ENCODE measurements around the gene DPP7.
A peak's percentile ranks its signal among the peaks of the same experiment; 100 is the strongest.
"Not testable (repeated sequence)": the region's sequence is repeated elsewhere in the genome, so short reads cannot be mapped to it uniquely, and the experiment has no call there.

Gene DPP7

DNA sequence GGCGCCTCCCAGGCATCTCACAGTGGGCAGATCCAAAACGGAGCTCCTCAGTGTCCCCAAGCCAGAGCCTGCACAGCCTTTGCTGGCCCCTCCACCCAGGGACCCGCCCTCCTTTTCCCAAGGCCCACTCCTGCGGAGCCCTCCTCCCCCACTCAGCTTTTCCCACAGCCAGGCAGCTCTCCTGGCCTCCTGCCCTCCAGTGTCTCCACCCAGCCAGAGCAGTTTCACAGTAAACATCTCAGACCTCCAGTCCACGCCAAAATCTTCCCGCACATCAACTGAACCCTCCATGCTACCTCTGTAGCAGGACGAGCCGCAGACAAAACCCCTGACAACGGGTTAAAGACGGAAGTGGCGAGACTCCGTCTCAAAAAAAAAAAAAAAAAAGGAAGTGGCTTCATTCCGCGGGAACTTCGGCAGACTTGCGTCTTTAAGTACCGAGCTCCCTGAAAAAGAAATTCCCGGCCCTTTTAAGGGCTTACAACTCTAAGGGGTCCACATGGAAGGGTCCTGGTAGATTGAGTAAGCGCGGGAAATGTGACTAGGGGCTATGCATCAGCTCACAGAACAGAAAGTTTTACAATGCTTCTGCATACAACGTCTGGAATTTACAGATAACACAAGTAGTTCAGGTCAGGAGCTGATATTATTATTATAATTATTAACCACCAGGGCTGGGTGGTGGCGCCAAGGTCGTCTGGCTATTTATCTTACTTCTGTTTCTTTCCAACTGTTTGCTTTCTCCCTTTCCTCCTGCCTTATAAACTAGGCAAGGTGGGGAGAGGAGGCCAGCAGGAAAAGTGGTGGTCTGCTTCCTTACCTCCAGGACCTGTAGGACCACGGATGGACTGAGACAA, 13.0 kb upstream of the DPP7 start:
- Mint-ChIP-seq H3K4me1 (peaks cover 35% of the 10 kb centered on the region), H3K27ac (peak overlapping the region; percentile 91), H3K9me3 (no peaks in the 10 kb centered on the region), H3K27me3 (peaks cover 4% of the 10 kb centered on the region), H3K36me3 (ENCODE audit: low read depth) (peaks cover 12% of the 10 kb centered on the region), H3K4me3 (peak overlapping the region; percentile 91)
- ATAC-seq (no peak), DNase-seq (peak; percentile 28)

DNA sequence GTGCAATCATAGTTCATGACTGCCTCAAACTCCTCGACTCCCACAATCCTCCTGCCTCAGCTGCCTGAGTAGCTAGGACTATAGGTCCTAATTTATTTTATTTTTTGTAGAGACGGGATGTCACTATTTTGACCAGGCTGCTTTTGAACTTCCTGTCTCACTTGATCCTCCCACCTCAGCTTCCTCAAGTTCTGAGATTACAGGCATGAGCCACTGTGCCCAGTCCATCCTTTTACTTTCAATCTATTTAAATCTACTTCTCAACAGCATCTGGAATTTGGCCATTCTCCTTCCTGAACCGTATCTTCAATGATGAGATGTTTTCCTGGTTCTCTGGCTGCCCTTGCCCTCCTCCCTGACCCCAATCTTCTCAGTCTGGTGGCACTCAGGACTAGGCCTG, 12.3 kb upstream of the DPP7 start:
- Mint-ChIP-seq H3K4me3 (peak overlapping the region; percentile 91), H3K4me1 (peaks cover 42% of the 10 kb centered on the region), H3K36me3 (ENCODE audit: low read depth) (peaks cover 12% of the 10 kb centered on the region), H3K27ac (peak overlapping the region; percentile 91), H3K27me3 (peaks cover 4% of the 10 kb centered on the region), H3K9me3 (no peaks in the 10 kb centered on the region)
- no peak for ATAC-seq
- DNase-seq: no peak

DNA sequence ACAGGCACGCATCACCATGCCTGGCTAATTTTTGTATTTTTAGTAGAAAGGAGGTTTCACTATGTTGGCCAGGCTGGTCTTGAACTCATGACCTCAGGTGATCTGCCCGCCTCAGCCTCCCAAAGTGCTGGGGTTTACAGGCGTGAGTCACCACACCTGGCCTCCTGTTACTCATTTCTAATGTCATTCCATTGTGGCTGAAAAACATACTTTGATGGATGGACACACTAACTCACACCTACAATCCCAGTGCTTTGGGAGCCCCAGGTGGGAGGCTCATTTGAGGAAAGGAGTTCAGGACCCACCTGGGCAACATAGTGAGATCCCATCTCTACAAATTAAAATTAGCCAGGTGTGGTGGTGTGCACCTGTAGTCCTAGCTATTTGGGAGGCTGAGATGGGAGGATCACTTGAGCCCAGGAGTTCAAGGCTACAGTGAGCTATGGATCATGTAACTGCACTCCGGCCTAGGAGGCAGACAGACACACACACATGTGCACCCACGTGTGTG, 9.5 kb upstream of the DPP7 start:
- not testable (repeated sequence) for H3K4me3 Mint-ChIP-seq, DNase-seq, H3K27ac Mint-ChIP-seq, H3K27me3 Mint-ChIP-seq, H3K9me3 Mint-ChIP-seq, ATAC-seq
- Mint-ChIP-seq H3K36me3 (ENCODE audit: low read depth) (peaks cover 12% of the 10 kb centered on the region), H3K4me1 (peaks cover 47% of the 10 kb centered on the region)

DNA sequence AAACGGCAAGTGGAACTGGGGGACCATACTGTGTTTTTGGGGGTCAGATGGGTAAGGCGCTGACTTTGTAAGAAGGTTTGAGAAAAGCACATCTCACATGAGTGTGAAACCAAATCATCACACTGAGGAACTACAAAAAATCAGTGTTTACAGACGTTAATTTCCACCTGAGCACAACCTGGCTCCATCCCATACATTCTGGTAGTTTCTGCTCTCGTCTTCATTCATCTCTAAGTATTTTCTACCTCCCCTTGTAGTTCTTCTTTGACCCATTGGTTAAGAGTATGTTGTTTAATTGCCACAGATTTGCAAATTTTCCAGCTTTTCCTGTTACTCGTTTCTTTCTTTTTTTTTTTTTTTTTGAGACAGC, 8.9 kb upstream of the DPP7 start:
- no peaks in the 10 kb centered on the region for H3K9me3 Mint-ChIP-seq
- no peak overlapping the region for H3K27ac Mint-ChIP-seq
- ATAC-seq (no peak), DNase-seq (no peak)
- no peak overlapping the region for H3K4me3 Mint-ChIP-seq
- H3K4me1 Mint-ChIP-seq: peaks cover 46% of the 10 kb centered on the region
- H3K36me3 Mint-ChIP-seq (ENCODE audit: low read depth): peaks cover 8% of the 10 kb centered on the region
- H3K27me3 Mint-ChIP-seq: no peaks in the 10 kb centered on the region

- not testable (repeated sequence) for H3K36me3 Mint-ChIP-seq (ENCODE audit: low read depth); H3K4me3 Mint-ChIP-seq; ATAC-seq; H3K9me3 Mint-ChIP-seq; DNase-seq; H3K27ac Mint-ChIP-seq; H3K27me3 Mint-ChIP-seq
- H3K4me1 Mint-ChIP-seq: peaks cover 42% of the 10 kb centered on the region
Measured at GRCh38 chr9:137122796-137123467, 8.4 kb upstream of the DPP7 start.

DNA sequence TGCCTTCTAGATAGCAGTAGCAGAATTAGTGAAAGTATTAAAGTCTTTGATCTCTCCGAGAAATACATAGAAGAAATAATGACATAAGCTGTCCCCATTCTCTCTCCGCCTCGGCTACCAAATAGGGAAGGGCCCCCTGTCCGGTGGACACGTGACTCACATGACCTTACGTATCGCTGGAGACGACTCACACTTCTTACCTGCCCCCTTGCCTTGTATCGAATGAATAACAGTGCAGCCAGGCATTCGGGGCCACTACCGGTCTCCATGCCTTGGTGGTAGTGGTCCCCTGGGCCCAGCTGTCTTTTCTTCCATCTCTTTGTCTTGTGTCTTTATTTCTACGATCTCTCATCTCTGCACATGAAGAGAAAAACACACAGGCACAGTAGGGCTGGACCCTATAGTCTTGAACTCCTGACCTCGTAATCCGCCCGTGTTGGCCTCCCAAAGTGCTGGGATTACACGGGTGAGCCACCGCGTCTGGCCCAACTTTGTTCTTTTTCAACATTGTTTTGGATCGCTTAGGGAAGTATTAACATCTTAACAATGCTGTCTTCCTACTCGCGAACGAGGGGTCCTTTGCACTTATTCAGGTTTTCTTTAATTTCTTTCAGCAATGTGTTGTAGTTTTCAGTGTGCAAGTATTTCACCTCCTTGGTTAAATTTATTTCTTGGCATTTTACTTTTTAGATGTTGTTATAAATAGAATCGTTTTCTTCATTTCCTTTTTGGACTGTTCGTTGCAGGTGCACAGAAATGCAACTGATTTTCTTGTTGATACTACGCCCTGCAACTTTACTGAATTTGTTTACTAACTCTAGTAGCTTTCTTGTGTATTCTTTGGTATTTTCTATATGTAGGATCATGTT, 7.6 kb upstream of the DPP7 start:
- not testable (repeated sequence) for H3K27me3 Mint-ChIP-seq; ATAC-seq; H3K9me3 Mint-ChIP-seq; DNase-seq; H3K27ac Mint-ChIP-seq; H3K36me3 Mint-ChIP-seq (ENCODE audit: low read depth); H3K4me3 Mint-ChIP-seq
- H3K4me1 Mint-ChIP-seq: peaks cover 37% of the 10 kb centered on the region

- peaks cover 25% of the 10 kb centered on the region for H3K4me1 Mint-ChIP-seq
- H3K36me3 Mint-ChIP-seq (ENCODE audit: low read depth); H3K9me3 Mint-ChIP-seq; H3K27ac Mint-ChIP-seq; H3K4me3 Mint-ChIP-seq; DNase-seq; ATAC-seq; H3K27me3 Mint-ChIP-seq: not testable (repeated sequence)
Measured at GRCh38 chr9:137118092-137118603, 3.6 kb upstream of the DPP7 start.

- H3K27ac Mint-ChIP-seq: no peak overlapping the region
- peaks cover 2% of the 10 kb centered on the region for H3K36me3 Mint-ChIP-seq (ENCODE audit: low read depth)
- no peak for ATAC-seq
- peaks cover 23% of the 10 kb centered on the region for H3K4me1 Mint-ChIP-seq
- H3K4me3 Mint-ChIP-seq: no peak overlapping the region
- DNase-seq: no peak
- H3K27me3 Mint-ChIP-seq: no peaks in the 10 kb centered on the region
- H3K9me3 Mint-ChIP-seq: no peaks in the 10 kb centered on the region
Measured at GRCh38 chr9:137117269-137117731, 2.8 kb upstream of the DPP7 start.

GRCh38 chr9:137116728-137117127, 2.2 kb upstream of the DPP7 start:
- ATAC-seq (no peak), DNase-seq (no peak)
- peaks cover 2% of the 10 kb centered on the region for H3K36me3 Mint-ChIP-seq (ENCODE audit: low read depth)
- H3K27ac Mint-ChIP-seq: no peak overlapping the region
- peaks cover 18% of the 10 kb centered on the region for H3K4me1 Mint-ChIP-seq
- H3K27me3 Mint-ChIP-seq: no peaks in the 10 kb centered on the region
- no peak overlapping the region for H3K4me3 Mint-ChIP-seq
- H3K9me3 Mint-ChIP-seq: no peaks in the 10 kb centered on the region

DNA sequence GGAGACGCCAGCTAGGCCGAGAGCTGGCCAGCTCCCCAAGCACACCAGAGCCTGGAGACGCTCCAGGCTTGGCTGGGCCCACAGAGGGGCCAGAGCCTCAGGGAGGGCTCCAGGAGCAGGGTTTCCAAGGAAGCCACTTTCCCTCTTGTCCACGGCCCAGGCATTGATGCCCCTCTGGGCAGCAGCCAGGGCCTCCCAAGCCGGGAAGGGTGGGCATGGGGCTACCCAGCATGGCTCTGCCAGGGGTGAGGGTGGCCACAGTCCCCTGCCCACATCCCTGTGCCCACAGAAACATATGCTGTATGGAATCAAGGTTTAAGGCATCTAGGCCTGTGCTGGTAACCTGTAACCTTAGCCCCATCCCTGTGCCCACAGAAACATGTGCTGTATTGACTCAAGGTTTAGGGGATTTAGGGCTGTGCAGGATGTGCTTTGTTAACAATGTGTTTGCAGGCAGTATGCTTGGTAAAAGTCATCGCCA, 1.5 kb upstream of the DPP7 start:
- Mint-ChIP-seq H3K27ac (no peak overlapping the region), H3K4me1 (peaks cover 16% of the 10 kb centered on the region), H3K4me3 (no peak overlapping the region), H3K9me3 (no peaks in the 10 kb centered on the region), H3K36me3 (ENCODE audit: low read depth) (peaks cover 2% of the 10 kb centered on the region), H3K27me3 (no peaks in the 10 kb centered on the region)
- no peak for DNase-seq
- no peak for ATAC-seq

GRCh38 chr9:137115394-137116026, 977 bp upstream of the DPP7 start:
- H3K4me1 Mint-ChIP-seq: peaks cover 16% of the 10 kb centered on the region
- no peaks in the 10 kb centered on the region for H3K27me3 Mint-ChIP-seq
- ATAC-seq: no peak
- H3K9me3 Mint-ChIP-seq: no peaks in the 10 kb centered on the region
- no peak for DNase-seq
- peak overlapping the region; percentile 21 for H3K4me3 Mint-ChIP-seq
- no peak overlapping the region for H3K27ac Mint-ChIP-seq
- peaks cover 5% of the 10 kb centered on the region for H3K36me3 Mint-ChIP-seq (ENCODE audit: low read depth)

DNA sequence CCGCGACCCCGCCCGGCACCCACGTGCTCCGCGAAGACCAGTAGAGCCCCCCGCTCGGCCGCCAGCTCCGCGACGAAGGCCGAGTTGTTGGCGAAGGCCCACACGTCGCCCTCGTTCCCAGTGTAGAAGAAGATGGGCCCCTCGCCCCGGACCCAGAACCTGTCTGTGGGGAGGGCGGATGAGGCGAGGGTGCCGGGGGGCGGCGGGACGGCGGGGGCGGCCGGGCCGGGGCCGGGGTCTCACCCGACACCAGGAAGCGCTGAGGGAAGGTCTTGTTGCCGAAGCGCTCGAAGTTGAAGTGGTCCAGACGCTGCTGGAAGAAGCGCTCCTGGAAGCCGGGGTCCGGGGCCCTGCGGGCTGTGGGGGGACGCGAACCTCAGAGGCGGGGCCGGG, 317 bp downstream of the DPP7 start:
- no peak for ATAC-seq
- no peaks in the 10 kb centered on the region for H3K27me3 Mint-ChIP-seq
- H3K27ac Mint-ChIP-seq: no peak overlapping the region
- DNase-seq: no peak
- peaks cover 13% of the 10 kb centered on the region for H3K4me1 Mint-ChIP-seq
- H3K4me3 Mint-ChIP-seq: peak overlapping the region; percentile 68
- no peaks in the 10 kb centered on the region for H3K9me3 Mint-ChIP-seq
- peaks cover 5% of the 10 kb centered on the region for H3K36me3 Mint-ChIP-seq (ENCODE audit: low read depth)

- H3K9me3 Mint-ChIP-seq: no peaks in the 10 kb centered on the region
- no peaks in the 10 kb centered on the region for H3K27me3 Mint-ChIP-seq
- peak overlapping the region; percentile 78 for H3K4me3 Mint-ChIP-seq
- ATAC-seq: no peak
- peaks cover 7% of the 10 kb centered on the region for H3K4me1 Mint-ChIP-seq
- H3K27ac Mint-ChIP-seq: peak overlapping the region; percentile 70
- peaks cover 5% of the 10 kb centered on the region for H3K36me3 Mint-ChIP-seq (ENCODE audit: low read depth)
- DNase-seq: no peak
Measured at GRCh38 chr9:137113385-137114159, 961 bp downstream of the DPP7 start.
